ENCODE measurements around the gene TNC. TPM values are rescaled to one million over a fixed set of nuclear protein-coding genes. Genes with fewer than 3 reads are reported as not detected.

TNC gene
- total and polyA plus RNA-seq, 2 donors (not counting 3 experiments of a cell fraction or from before 2014, with no cell fraction given) = 0.29 TPM; not detected in 1

- FAIRE-seq = no peak
- no peaks in the 10 kb centered on the region for H3K36me3 ChIP-seq (ENCODE audit: control insufficient read depth in 2 of 2, extremely low read depth in 1 of 2, insufficient read depth in 2 of 2, low read length in 2 of 2)
- no peaks in the 10 kb centered on the region for H3K79me2 ChIP-seq (ENCODE audit: control insufficient read depth, insufficient read depth, low read length)
- H3K4me3 ChIP-seq (replicated peaks in 1 of 3; ENCODE audit: insufficient read depth in 1 of 3, low read depth in 1 of 3, low read length in 3 of 3) = no peak overlapping the region
- no TSS peak for BruUV-seq (replicated peaks)
- CTCF ChIA-PET = no interaction called here
- no peak overlapping the region for H3K27ac ChIP-seq (ENCODE audit: insufficient read depth, low read depth, low read length)
- H2AFZ ChIP-seq (ENCODE audit: low read depth, low read length) = no peak overlapping the region
- no peaks in the 10 kb centered on the region for H4K20me1 ChIP-seq (replicated peaks; ENCODE audit: control insufficient read depth, extremely low read depth, insufficient read depth, low read length)
- dilution Hi-C loops (cut with MboI; ENCODE audit: extremely low pct_ligation_motif_present, low sequenced_read_pairs) = no loop called here
- H3K27me3 ChIP-seq (ENCODE audit: control insufficient read depth in 2 of 2, insufficient read depth in 2 of 2, low read length in 2 of 2) = no peaks in the 10 kb centered on the region
- no peaks in the 10 kb centered on the region for H3K4me1 ChIP-seq (ENCODE audit: control insufficient read depth, extremely low read depth, insufficient read depth, low read length)
- peaks cover 2% of the 10 kb centered on the region for H3K9me3 ChIP-seq (replicated peaks; ENCODE audit: control insufficient read depth, insufficient read depth, low read length)
- no peaks in the 10 kb centered on the region for H3K9me1 ChIP-seq (replicated peaks; ENCODE audit: control insufficient read depth, extremely low read depth, insufficient read depth, low read length)
- no peak for DNase-seq (ENCODE audit: low read depth, low spot score)
- POLR2A ChIA-PET = no interaction called here
- intact Hi-C loops (cut with micrococcal nuclease) = no loop called here
- H3K4me2 ChIP-seq (ENCODE audit: insufficient read depth, low read length) = no peak overlapping the region
- TF ChIP-seq FOS (IDR thresholded peaks at IDR 0.05; ENCODE audit: borderline replicate concordance, insufficient read depth, low read length) (no peak), GATA2 (IDR thresholded peaks at IDR 0.05; ENCODE audit: insufficient read depth, insufficient read length, low read depth, low read length) (no peak), EZH2 (IDR thresholded peaks at IDR 0.05; ENCODE audit: borderline replicate concordance, low read depth, low read length, severe bottlenecking) (no peak), CTCF (IDR thresholded peaks at IDR 0.05; ENCODE audit: extremely low read depth in 1 of 2, insufficient read depth in 1 of 2, low read depth in 1 of 2, low read length in 2 of 2) (no peak), MYC (IDR thresholded peaks at IDR 0.05; ENCODE audit: low read depth, low read length) (no peak), POLR2AphosphoS5 (IDR thresholded peaks at IDR 0.05; ENCODE audit: insufficient read depth, low read depth, low read length) (no peak), POLR2A (IDR thresholded peaks at IDR 0.05; ENCODE audit: low read depth, low read length) (no peak), MAX (IDR thresholded peaks at IDR 0.05; ENCODE audit: insufficient read depth, insufficient read length) (no peak), JUN (IDR thresholded peaks at IDR 0.05; ENCODE audit: borderline replicate concordance, insufficient read depth, insufficient read length, low read depth) (no peak)
- no peak overlapping the region for H3K9ac ChIP-seq (replicated peaks; ENCODE audit: extremely low read depth, insufficient read depth, low read length)
Observed at GRCh38 chr9:115158661-115159481, 40.9 kb upstream of the TNC start.

All from endothelial cell of umbilical vein (primary cell).